B cell (primary cell): ENCODE measurements around the gene OSBP2. TPM values are rescaled to one million over a fixed set of nuclear protein-coding genes. Genes with fewer than 3 reads are reported as not detected.

Experiments
- ATAC-seq: fragments of 200-7000 bp; cut with Tn5 transposase; one replicate; pipeline ENCODE4 v1.10.0; 2021; ENCODE audit warnings: low read depth, mild to moderate bottlenecking, moderate number of reproducible peaks, moderate library complexity
- CTCF ChIA-PET: fragments of 350-600 bp; sonication (Branson Sonifier 250); formaldehyde crosslinking; loops from one replicate; lab custom pipeline; 2021; ENCODE audit warnings: antibody characterized with exemption, inconsistent platforms; lab: Charles Lee
- POLR2A ChIA-PET: fragments of 350-600 bp; sonication (Branson Sonifier 250); formaldehyde crosslinking; loops from one replicate; lab custom pipeline; 2021; ENCODE audit warnings: antibody characterized with exemption; lab: Charles Lee
- DNase-seq: peaks from one replicate; pipeline ENCODE4 v3.0.0; 2013
- H2AFZ ChIP-seq: 2 replicates; pipeline ENCODE4 v1.6.1; 2012; ENCODE audit warnings: mild to moderate bottlenecking, low read depth, low read length; ENCODE audit not compliant: insufficient read depth, poor library complexity, severe bottlenecking
- H3K27ac ChIP-seq, 2 donors: 1 replicate in 1 of 2; 2 replicates in 1 of 2; pipeline ENCODE4 v1.5.1; 2012 to 2013; ENCODE audit warnings: low read length in 2 of 2, mild to moderate bottlenecking in 2 of 2, moderate library complexity in 1 of 2
- H3K27me3 ChIP-seq, 4 experiments: fragments of 200-600 bp in 1 of 4; sonication (generic) in 1 of 4; replicated peaks in 1 of 4; 1 replicate in 2 of 4; 2 replicates in 2 of 4; pipeline versions ENCODE4 v1.6.1 to v1.7.0; 2013 to 2016; ENCODE audit warnings: low read length in 3 of 4, mild to moderate bottlenecking in 2 of 4, mixed read lengths in 1 of 4, moderate library complexity in 1 of 4; ENCODE audit not compliant: insufficient read depth in 4 of 4, control insufficient read depth in 3 of 4; ENCODE audit errors: control extremely low read depth in 1 of 4
- H3K36me3 ChIP-seq, 2 experiments: replicated peaks in 1 of 2; 1 replicate in 1 of 2; 2 replicates in 1 of 2; pipeline versions ENCODE4 v1.6.1 to v1.7.1; 2013; ENCODE audit warnings: low read length in 1 of 2; ENCODE audit not compliant: insufficient read depth in 2 of 2, control insufficient read depth in 1 of 2; ENCODE audit errors: control extremely low read depth in 1 of 2, extremely low read depth in 1 of 2
- H3K4me1 ChIP-seq, 2 donors: fragments of 200-600 bp in 1 of 2; sonication (generic) in 1 of 2; 1 replicate in 1 of 2; 2 replicates in 1 of 2; pipeline versions ENCODE4 v1.5.1 to v1.6.1; 2013 to 2017; ENCODE audit warnings: low read length in 2 of 2; ENCODE audit not compliant: control insufficient read depth in 2 of 2, insufficient read depth in 2 of 2
- H3K4me2 ChIP-seq: replicated peaks from 2 replicates; pipeline ENCODE3; 2012; ENCODE audit warnings: mild to moderate bottlenecking, low read depth, low read length; ENCODE audit not compliant: poor library complexity, severe bottlenecking
- H3K4me3 ChIP-seq, 5 experiments: fragments of 200-600 bp in 1 of 5; sonication (generic) in 1 of 5; 1 replicate in 3 of 5; 2 replicates in 2 of 5; pipeline versions ENCODE4 v1.5.1 to v1.7.0; 2011 to 2016; ENCODE audit warnings: low read length in 4 of 5, mild to moderate bottlenecking in 4 of 5, low read depth in 2 of 5, control low read depth in 1 of 5, moderate library complexity in 1 of 5; ENCODE audit not compliant: insufficient read depth in 1 of 5; ENCODE audit errors: control extremely low read depth in 1 of 5, extremely low read depth in 1 of 5
- H3K79me2 ChIP-seq: fragments of 200-600 bp; sonication (generic); one replicate; pipeline ENCODE4 v1.6.0; 2016; ENCODE audit warnings: low read length; ENCODE audit not compliant: control insufficient read depth, insufficient read depth
- H3K9ac ChIP-seq: fragments of 200-600 bp; sonication (generic); 2 replicates; pipeline ENCODE4 v1.6.1; 2017; ENCODE audit warnings: mild to moderate bottlenecking, low read length, moderate library complexity
- H3K9me3 ChIP-seq, 3 donors: one replicate each; pipeline versions ENCODE4 v1.6.1 to v1.7.1; 2013; ENCODE audit warnings: low read length in 2 of 3; ENCODE audit not compliant: control insufficient read depth in 2 of 3, insufficient read depth in 1 of 3; ENCODE audit errors: control extremely low read depth in 1 of 3
- H4K20me1 ChIP-seq: 2 replicates; pipeline ENCODE4 v1.6.0; 2012; ENCODE audit warnings: mild to moderate bottlenecking, low read length; ENCODE audit not compliant: insufficient read depth, control insufficient read depth, poor library complexity, severe bottlenecking
- H3K27ac Mint-ChIP-seq: one replicate; pipeline ENCODE4 v1.8.0; 2021; ENCODE audit warnings: mixed read lengths
- H3K27me3 Mint-ChIP-seq: one replicate; pipeline ENCODE4 v1.8.0; 2021; ENCODE audit warnings: mixed read lengths
- H3K4me1 Mint-ChIP-seq: one replicate; pipeline ENCODE4 v1.8.0; 2021; ENCODE audit warnings: mixed read lengths
- H3K4me3 Mint-ChIP-seq: one replicate; pipeline ENCODE4 v1.8.0; 2021; ENCODE audit warnings: mixed read lengths
- H3K9me3 Mint-ChIP-seq: one replicate; pipeline ENCODE4 v1.8.0; 2022; ENCODE audit warnings: mixed read lengths; ENCODE audit not compliant: insufficient read depth
- EZH2 ChIP-seq: IDR thresholded peaks from 2 replicates; pipeline ENCODE4 v1.6.1; 2012; ENCODE audit warnings: borderline replicate concordance, low read depth, mild to moderate bottlenecking, moderate library complexity, low read length; ENCODE audit not compliant: insufficient read depth, poor library complexity, severe bottlenecking
- WGBS: methylation state at CpG from one replicate; pipeline ENCODE4 v1.1.5; 2013; ENCODE audit warnings: missing lambda C conversion rate; ENCODE audit not compliant: insufficient coverage; 5-methylcytosine and 5-hydroxymethylcytosine counted together
- intact Hi-C: fragments of 100-400 bp; cut with micrococcal nuclease; formaldehyde crosslinking; loops from one replicate; pipeline ENCODE4 v1.10.0; 2022
- polyA plus RNA-seq: library from polyadenylated mRNA; depleted of rRNA; stranded (reverse); fragments of >200 nt; gene quantifications from 2 replicates; pipeline ENCODE4 v1.2.3, GENCODE V29; 2012
- total RNA-seq, 2 donors: library from RNA; stranded (reverse); fragments of 120-200 nt in 1 of 2; gene quantifications; 1 replicate in 1 of 2; 2 replicates in 1 of 2; pipeline versions ENCODE4 v1.2.3 to v1.2.4, GENCODE V29; 2013 to 2022
- TF ChIP-seq, protein P1 (sequence below): fragments of 200-600 bp; IDR thresholded peaks from one replicate; pipeline ENCODE4 v1.8.0; 2022; ENCODE audit warnings: antibody characterized with exemption, mild to moderate bottlenecking

Gene OSBP2
- total and polyA plus RNA-seq, 2 donors (not counting 1 experiment from before 2014, with no cell fraction given), result 0.10 to 1.0 TPM

GRCh38 chr22:30945653-30946052, 251.0 kb downstream of the OSBP2 start:
- ATAC-seq (no peak), DNase-seq (no peak)
- no peak overlapping the region for H3K27ac Mint-ChIP-seq
- intact Hi-C loops, result loop anchor here (5.0 kb wide), 1 partner anchor 202 kb away; no protein-coding TSS in a partner anchor
- POLR2A ChIA-PET, result no interaction called here
- Histone ChIP-seq H3K9ac (no peak overlapping the region), H3K9me3 (no peaks in the 10 kb centered on the region), H4K20me1 (no peaks in the 10 kb centered on the region), H3K27ac (no peak overlapping the region), H3K4me2 (no peak overlapping the region), H3K4me3 (no peak overlapping the region), H3K4me1 (no peaks in the 10 kb centered on the region), H3K27me3 (no peaks in the 10 kb centered on the region), H3K79me2 (no peaks in the 10 kb centered on the region), H3K36me3 (peaks cover 2 to 89% of the 10 kb centered on the region in 2 experiments), H2AFZ (no peak overlapping the region)
- CTCF ChIA-PET, result interaction anchor here (0.6 to 1.6 kb wide), 4 partner anchors 141 to 327 kb away, joined by 3 to 7 read pairs (median 4); no protein-coding TSS in a partner anchor
- 100% methylated on average over 1 of the region's 2 CpGs for WGBS
- TF ChIP-seq, protein P1, sequence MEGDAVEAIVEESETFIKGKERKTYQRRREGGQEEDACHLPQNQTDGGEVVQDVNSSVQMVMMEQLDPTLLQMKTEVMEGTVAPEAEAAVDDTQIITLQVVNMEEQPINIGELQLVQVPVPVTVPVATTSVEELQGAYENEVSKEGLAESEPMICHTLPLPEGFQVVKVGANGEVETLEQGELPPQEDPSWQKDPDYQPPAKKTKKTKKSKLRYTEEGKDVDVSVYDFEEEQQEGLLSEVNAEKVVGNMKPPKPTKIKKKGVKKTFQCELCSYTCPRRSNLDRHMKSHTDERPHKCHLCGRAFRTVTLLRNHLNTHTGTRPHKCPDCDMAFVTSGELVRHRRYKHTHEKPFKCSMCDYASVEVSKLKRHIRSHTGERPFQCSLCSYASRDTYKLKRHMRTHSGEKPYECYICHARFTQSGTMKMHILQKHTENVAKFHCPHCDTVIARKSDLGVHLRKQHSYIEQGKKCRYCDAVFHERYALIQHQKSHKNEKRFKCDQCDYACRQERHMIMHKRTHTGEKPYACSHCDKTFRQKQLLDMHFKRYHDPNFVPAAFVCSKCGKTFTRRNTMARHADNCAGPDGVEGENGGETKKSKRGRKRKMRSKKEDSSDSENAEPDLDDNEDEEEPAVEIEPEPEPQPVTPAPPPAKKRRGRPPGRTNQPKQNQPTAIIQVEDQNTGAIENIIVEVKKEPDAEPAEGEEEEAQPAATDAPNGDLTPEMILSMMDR, result no peak
- TF ChIP-seq EZH2, result no peak
- H3K9me3 Mint-ChIP-seq, result no peaks in the 10 kb centered on the region
- no peak overlapping the region for H3K4me3 Mint-ChIP-seq
- H3K4me1 Mint-ChIP-seq, result no peaks in the 10 kb centered on the region
- H3K27me3 Mint-ChIP-seq, result no peaks in the 10 kb centered on the region

GRCh38 chr22:30946354-30946753, 251.7 kb downstream of the OSBP2 start:
- peaks cover 2 to 88% of the 10 kb centered on the region in 2 experiments for H3K36me3 ChIP-seq
- H3K4me3 Mint-ChIP-seq, result no peak overlapping the region
- POLR2A ChIA-PET, result no interaction called here

More at GRCh38 chr22:30946354-30946753, 251.7 kb downstream of the OSBP2 start:
- no peaks in the 10 kb centered on the region for H3K27me3 ChIP-seq
- 69% methylated on average over 4 of the region's 7 CpGs for WGBS
- H2AFZ ChIP-seq, result no peak overlapping the region
- ATAC-seq (no peak), DNase-seq (no peak)
- Mint-ChIP-seq H3K4me1 (no peaks in the 10 kb centered on the region), H3K9me3 (no peaks in the 10 kb centered on the region), H3K27ac (no peak overlapping the region), H3K27me3 (no peaks in the 10 kb centered on the region)
- no peaks in the 10 kb centered on the region for H4K20me1 ChIP-seq
- intact Hi-C loops, result loop anchor here (5.0 kb wide), 1 partner anchor 201 kb away; no protein-coding TSS in a partner anchor
- no peaks in the 10 kb centered on the region for H3K4me1 ChIP-seq
- H3K79me2 ChIP-seq, result no peaks in the 10 kb centered on the region
- no peak overlapping the region for H3K4me3 ChIP-seq
- H3K4me2 ChIP-seq, result no peak overlapping the region
- no peak overlapping the region for H3K9ac ChIP-seq
- H3K27ac ChIP-seq, result no peak overlapping the region
- CTCF ChIA-PET, result interaction anchor here (0.8 to 1.6 kb wide), 6 partner anchors 22 to 326 kb away, joined by 3 to 11 read pairs (median 4); partner anchors contain the start of gene MORC2
- TF ChIP-seq EZH2, result no peak
- TF ChIP-seq, protein P1, result no peak
- no peaks in the 10 kb centered on the region for H3K9me3 ChIP-seq
